Neural cell (in vitro differentiated cells): ENCODE measurements around the gene GRAP2.

ENCODE experiments used
- CTCF ChIP-seq: fragments of 450-650 bp; IDR thresholded peaks from 2 replicates; pipeline ENCODE4 v1.5.1; 2014; ENCODE audit warnings: antibody characterized with exemption, mild to moderate bottlenecking, moderate library complexity; ENCODE audit not compliant: poor library complexity, severe bottlenecking
- EP300 ChIP-seq: fragments of 450-650 bp; conservative IDR thresholded peaks from 2 replicates; pipeline ENCODE4 v1.6.1; 2014; ENCODE audit warnings: antibody characterized with exemption, mild to moderate bottlenecking, moderate library complexity; ENCODE audit not compliant: poor library complexity, severe bottlenecking
- EZH2 ChIP-seq: fragments of 200-600, 300-800 bp; shearing (Covaris generic), sonication (generic); IDR thresholded peaks from 2 replicates; pipeline ENCODE4 v1.6.1; 2014; ENCODE audit warnings: antibody characterized with exemption, low read length, borderline replicate concordance, mild to moderate bottlenecking; ENCODE audit not compliant: insufficient read depth, poor library complexity, severe bottlenecking
- POLR2AphosphoS5 ChIP-seq: IDR thresholded peaks from 2 replicates; pipeline ENCODE4 v1.6.1; 2012
- RAD21 ChIP-seq: fragments of 450-650 bp; conservative IDR thresholded peaks from 2 replicates; pipeline ENCODE4 v1.6.1; 2014; ENCODE audit warnings: antibody characterized with exemption, mild to moderate bottlenecking, moderate library complexity
- REST ChIP-seq: IDR thresholded peaks from 2 replicates; pipeline ENCODE4 v1.6.1; 2012; ENCODE audit warnings: borderline replicate concordance
- SMC3 ChIP-seq: fragments of 450-650 bp; conservative IDR thresholded peaks from 2 replicates; pipeline ENCODE4 v1.6.1; 2014; ENCODE audit warnings: antibody characterized with exemption, mild to moderate bottlenecking, moderate library complexity; ENCODE audit not compliant: poor library complexity
- TAF1 ChIP-seq: IDR thresholded peaks from 2 replicates; pipeline ENCODE4 v1.6.1; 2012; ENCODE audit warnings: low read depth

- no peak for TF ChIP-seq CTCF
- TF ChIP-seq EZH2 = no peak
- no peak for TF ChIP-seq POLR2AphosphoS5
- TF ChIP-seq REST = no peak
- no peak for TF ChIP-seq EP300
- TF ChIP-seq TAF1 = no peak
- no peak for TF ChIP-seq RAD21
- no peak for TF ChIP-seq SMC3
These were observed 28.3 kb upstream of the GRAP2 start for GRCh38 chr22:39872548-39872947.
